ENCODE measurements around the gene FUT3.

- TF ChIP-seq CTCF (conservative IDR thresholded peaks at IDR 0.05 in 1 of 2, IDR thresholded peaks at IDR 0.05 in 1 of 2; ENCODE audit: low read depth in 1 of 2, low read length in 2 of 2): no peak
- TF ChIP-seq EZH2 (IDR thresholded peaks at IDR 0.05; ENCODE audit: low read length, missing control alignments): no peak
Measured at GRCh38 chr19:5817218-5817617, 34.0 kb downstream of the FUT3 start.
